Coronary artery (tissue), 2 donors: Measurements from ENCODE around the gene KIR2DL4.
"Not testable (repeated sequence)": the region's sequence is repeated elsewhere in the genome, so short reads cannot be mapped to it uniquely, and the experiment has no call there.

ENCODE experiments used
- DNase-seq: peaks from one replicate; pipeline ENCODE4 v3.0.0-alpha.2; 2017; ENCODE audit warnings: low spot score
- H3K27ac ChIP-seq, 2 donors: fragments of 200-600 bp; sonication (generic); one replicate each; pipeline ENCODE4 v1.5.1; 2016 to 2019
- H3K4me3 ChIP-seq: fragments of 200-600 bp; sonication (generic); 2 replicates; pipeline ENCODE4 v1.5.1; 2016; ENCODE audit warnings: mild to moderate bottlenecking, moderate library complexity
- TF ChIP-seq, protein P1 (sequence below): fragments of 200-600 bp; sonication (generic); IDR thresholded peaks from one replicate; pipeline ENCODE4 v1.5.1; 2019; ENCODE audit warnings: antibody characterized with exemption

KIR2DL4 gene

DNA sequence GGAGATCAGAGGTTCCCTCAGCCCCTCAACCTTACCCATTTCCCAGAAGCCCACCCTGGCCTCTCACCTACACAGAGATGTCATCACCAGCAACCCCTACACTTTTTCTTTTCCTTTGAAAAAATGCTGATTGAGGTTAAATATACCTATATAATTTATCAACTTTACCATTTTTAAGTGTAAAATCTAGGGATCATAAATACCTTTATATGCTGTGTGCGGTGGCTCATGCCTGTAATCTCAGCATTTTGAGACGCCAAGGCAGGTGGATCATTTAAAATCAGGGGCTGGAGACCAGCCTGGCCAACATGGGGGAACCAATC, 3.1 kb downstream of the KIR2DL4 start:
- H3K4me3 ChIP-seq = no peak overlapping the region
- TF ChIP-seq, protein P1, sequence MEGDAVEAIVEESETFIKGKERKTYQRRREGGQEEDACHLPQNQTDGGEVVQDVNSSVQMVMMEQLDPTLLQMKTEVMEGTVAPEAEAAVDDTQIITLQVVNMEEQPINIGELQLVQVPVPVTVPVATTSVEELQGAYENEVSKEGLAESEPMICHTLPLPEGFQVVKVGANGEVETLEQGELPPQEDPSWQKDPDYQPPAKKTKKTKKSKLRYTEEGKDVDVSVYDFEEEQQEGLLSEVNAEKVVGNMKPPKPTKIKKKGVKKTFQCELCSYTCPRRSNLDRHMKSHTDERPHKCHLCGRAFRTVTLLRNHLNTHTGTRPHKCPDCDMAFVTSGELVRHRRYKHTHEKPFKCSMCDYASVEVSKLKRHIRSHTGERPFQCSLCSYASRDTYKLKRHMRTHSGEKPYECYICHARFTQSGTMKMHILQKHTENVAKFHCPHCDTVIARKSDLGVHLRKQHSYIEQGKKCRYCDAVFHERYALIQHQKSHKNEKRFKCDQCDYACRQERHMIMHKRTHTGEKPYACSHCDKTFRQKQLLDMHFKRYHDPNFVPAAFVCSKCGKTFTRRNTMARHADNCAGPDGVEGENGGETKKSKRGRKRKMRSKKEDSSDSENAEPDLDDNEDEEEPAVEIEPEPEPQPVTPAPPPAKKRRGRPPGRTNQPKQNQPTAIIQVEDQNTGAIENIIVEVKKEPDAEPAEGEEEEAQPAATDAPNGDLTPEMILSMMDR = no peak
- no peak for DNase-seq
- no peak overlapping the region for H3K27ac ChIP-seq

DNA sequence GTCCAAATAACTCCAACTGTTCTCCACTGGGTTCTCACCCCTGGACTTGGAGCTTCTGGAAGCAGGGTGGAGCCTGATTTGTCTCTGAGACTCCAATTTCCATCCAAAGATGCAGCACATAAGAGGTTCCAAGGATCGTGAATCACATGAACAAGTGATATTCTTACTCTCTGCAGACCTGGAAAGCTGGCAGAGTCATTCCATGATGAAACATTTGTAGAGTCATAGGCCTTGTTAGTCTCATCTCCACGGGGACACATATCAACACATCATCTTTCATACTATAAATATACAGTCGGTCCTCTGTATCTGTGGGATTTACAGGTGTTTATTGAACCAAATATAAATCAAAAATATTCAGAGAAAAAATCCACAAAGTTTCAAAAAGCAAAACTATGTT, 11.2 kb downstream of the KIR2DL4 start:
- not testable (repeated sequence) for DNase-seq, H3K27ac ChIP-seq, H3K4me3 ChIP-seq

DNA sequence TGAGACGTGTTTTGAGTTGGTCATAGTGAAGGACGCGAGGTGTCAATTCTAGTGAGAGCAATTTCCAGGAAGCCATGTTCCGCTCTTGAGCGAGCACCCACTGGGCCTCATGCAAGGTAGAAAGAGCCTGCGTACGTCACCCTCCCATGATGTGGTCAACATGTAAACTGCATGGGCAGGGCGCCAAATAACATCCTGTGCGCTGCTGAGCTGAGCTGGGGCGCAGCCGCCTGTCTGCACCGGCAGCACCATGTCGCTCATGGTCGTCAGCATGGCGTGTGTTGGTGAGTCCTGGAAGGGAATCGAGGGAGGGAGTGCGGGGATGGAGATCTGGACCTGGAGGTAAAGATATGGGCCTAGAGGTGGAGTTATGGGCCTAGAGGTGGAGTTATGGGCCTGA, 12.8 kb downstream of the KIR2DL4 start, which contains the start of gene KIR3DL1:
Gene KIR3DL1 (plus strand): TSS at position 218 of the 400 bp plus-strand sequence.
- DNase-seq, H3K4me3 ChIP-seq, H3K27ac ChIP-seq: not testable (repeated sequence)

DNA sequence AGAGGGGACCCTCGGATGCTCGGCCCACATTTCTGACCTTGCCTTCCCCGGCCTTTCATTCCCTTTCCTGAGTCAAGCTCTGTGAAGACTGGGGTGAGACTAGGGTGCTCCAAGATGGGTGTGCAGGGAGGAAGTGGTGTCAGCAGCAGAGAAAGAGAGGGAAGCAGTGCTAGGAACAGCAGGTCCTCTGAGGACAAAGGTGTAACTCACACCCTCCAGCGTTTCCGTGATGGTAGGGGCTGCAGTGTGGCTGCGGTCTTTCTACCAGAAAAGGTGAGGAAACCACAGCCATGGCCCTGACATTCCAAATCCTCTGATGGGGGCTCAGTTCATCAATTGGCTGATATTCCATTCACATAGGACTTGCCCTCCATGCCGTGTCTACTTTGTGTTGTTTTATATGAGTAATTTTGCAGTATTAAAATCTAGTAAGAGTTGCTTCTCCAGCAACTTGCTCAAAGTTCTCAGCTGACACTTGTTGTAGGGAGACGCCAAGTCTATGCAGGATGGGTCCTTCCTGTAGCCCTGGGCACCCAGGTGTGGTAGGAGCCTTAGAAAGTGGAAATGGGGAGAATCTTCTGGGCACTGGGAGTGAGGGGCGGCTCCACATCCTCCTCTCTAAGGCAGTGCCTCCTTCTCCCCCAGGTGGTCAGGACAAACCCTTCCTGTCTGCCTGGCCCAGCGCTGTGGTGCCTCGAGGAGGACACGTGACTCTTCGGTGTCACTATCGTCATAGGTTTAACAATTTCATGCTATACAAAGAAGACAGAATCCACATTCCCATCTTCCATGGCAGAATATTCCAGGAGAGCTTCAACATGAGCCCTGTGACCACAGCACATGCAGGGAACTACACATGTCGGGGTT, 14.5 kb downstream of the KIR2DL4 start:
- no peak for DNase-seq

DNA sequence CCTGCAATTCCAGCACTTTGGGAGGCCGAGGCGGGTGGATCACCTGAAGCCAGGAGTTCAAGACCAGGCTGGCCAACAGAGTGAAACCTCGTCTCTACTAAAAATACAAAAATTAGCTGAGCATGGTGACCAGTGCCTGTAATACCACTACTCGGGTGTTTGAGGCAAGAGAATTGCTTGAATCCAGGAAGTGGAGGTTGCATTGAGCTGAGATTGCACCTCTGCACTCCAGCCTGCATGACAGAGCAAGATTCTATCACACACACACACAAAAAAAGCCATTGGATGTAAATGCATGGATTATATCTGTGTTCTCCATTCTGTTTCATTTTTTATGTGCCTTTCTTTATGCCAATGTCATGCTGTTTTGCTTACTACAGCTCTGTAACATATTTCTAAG, 21.0 kb downstream of the KIR2DL4 start:
- H3K4me3 ChIP-seq, DNase-seq, H3K27ac ChIP-seq: not testable (repeated sequence)

More for the DNA sequence above, 14.5 kb downstream of the KIR2DL4 start:
- TF ChIP-seq, protein P1 = no peak
- H3K27ac ChIP-seq = no peak overlapping the region
- no peak overlapping the region for H3K4me3 ChIP-seq

DNA sequence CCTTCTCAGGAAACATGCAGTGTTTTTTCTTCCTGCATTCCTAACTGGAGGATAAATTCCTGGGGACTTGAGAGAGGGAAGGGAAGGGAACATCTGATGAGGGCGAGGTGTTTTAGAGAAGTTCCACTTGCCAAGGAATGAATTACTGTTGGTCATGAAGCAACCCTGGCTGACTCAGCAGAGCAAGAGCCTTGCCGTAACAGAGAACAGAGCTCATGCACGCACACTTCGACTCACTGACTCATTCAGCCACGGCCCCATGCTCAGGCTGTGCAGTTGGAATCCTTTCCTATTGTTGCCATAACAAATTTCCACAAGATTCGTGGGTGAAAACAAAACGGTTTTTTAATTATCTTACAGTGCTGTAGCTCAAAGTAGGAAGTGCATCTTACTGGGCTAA, 21.9 kb downstream of the KIR2DL4 start:
- H3K27ac ChIP-seq, H3K4me3 ChIP-seq, DNase-seq: not testable (repeated sequence)

DNA sequence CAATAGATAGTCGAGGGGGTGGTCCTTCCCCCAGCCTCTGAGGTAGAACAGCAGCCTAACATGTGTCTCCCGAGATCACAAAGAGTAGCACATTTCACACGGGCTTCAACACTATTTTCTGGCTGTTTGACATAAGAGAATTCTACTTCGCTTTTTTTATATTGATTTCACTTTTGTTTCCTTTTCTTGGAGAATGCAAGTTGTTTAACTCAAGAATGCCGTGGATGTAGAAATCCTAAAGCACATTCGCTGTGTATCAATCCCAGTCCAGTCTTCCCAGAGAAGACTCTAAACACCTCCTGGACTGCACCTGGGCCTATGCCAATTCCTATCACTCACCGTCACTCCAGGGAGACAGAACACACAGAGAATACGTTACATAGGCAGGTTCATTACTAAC, 24.7 kb downstream of the KIR2DL4 start:
- not testable (repeated sequence) for H3K27ac ChIP-seq, H3K4me3 ChIP-seq, DNase-seq

DNA sequence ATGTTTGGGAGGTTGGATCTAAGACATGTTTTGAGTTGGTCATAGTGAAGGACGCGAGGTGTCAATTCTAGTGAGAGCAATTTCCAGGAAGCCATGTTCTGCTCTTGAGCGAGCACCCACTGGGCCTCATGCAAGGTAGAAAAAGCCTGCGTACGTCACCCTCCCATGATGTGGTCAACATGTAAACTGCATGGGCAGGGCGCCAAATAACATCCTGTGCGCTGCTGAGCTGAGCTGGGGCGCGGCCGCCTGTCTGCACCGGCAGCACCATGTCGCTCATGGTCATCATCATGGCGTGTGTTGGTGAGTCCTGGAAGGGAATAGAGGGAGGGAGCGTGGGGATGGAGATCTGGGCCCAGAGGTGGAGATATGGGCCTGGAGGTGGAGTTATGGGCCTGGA, 29.1 kb downstream of the KIR2DL4 start, which contains the start of gene KIR2DS4:
Gene KIR2DS4 (plus strand): TSS at position 181 of the 400 bp plus-strand sequence.
- H3K4me3 ChIP-seq, H3K27ac ChIP-seq, DNase-seq: not testable (repeated sequence)

DNA sequence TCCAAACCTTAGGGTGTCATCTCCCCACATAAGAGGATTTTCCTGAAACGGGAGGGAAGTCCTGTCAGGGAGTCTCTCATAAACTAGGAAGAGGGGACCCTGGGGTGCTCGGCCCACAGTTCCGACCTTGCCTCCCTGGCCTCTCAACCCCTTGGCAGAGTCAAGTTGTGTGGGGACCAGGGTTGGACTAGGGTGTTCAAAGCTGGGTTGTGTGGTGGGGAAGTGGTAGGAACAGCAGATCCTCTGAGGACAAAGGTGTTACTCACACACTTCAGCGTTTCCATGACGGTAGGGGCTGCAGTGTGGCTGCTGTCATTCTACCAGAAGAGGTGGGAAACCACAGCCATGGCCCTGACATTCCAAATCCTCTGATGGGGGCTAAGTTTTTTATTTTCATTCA, 31.7 kb downstream of the KIR2DL4 start:
- DNase-seq, H3K4me3 ChIP-seq, H3K27ac ChIP-seq: not testable (repeated sequence)

DNA sequence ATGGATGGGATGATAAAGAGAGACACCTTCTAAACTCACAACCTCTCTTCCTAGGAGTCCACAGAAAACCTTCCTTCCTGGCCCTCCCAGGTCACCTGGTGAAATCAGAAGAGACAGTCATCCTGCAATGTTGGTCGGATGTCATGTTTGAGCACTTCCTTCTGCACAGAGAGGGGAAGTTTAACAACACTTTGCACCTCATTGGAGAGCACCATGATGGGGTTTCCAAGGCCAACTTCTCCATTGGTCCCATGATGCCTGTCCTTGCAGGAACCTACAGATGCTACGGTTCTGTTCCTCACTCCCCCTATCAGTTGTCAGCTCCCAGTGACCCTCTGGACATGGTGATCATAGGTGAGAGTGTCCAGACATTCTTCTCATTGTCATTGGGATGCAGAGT, 34.1 kb downstream of the KIR2DL4 start:
- H3K4me3 ChIP-seq, DNase-seq, H3K27ac ChIP-seq: not testable (repeated sequence)

DNA sequence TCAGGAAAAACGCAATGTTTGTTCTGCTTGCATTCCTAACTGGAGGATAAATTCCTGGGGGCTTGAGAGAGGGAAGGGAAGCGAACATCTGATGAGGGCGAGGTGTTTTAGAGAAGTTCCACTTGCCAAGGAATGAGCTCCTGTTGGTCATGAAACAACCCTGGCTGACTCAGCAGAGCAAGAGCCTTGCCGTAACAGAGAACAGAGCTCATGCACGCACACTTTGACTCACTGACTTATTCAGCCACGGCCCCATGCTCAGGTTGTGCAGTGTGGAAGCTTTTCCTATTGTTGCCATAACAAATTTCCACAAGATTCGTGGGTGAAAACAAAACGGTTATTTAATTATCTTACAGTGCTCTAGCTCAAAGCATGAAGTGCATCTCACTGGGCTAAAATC, 39.8 kb downstream of the KIR2DL4 start:
- DNase-seq, H3K27ac ChIP-seq: not testable (repeated sequence)

DNA sequence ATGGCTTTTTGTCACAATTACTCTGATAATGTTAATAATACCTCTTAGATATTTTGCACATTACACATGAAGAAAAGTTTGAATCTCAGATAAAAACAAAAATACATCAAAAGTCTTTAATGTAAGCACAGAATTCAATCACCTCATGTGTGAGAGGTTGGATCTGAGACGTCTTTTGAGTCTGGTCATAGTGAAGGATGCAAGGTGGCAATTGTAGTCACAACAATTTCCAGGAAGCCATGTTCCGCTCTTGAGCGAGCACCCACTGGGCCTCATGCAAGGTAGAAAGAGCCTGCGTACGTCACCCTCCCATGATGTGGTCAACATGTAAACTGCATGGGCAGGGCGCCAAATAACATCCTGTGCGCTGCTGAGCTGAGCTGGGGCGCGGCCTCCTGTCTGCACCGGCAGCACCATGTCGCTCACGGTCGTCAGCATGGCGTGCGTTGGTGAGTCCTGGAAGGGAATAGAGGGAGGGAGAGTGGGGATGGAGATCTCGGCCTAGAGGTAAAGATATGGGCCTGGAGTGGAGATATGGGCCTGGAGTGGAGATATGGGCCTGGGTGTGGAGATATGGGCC, 46.7 kb downstream of the KIR2DL4 start, which contains the start of gene KIR3DL2:
Gene KIR3DL2 (plus strand): TSS at position 383 of the 580 bp plus-strand sequence. CDS start 33 bp downstream, at position 416.
- not testable (repeated sequence) for H3K27ac ChIP-seq, H3K4me3 ChIP-seq, DNase-seq

More for the DNA sequence above, 39.8 kb downstream of the KIR2DL4 start:
- not testable (repeated sequence) for H3K4me3 ChIP-seq
